Placental epithelial cell (primary cell): ENCODE results near the gene UBE3C. TPM values are rescaled to one million over a fixed set of nuclear protein-coding genes. Genes with fewer than 3 reads are reported as not detected.

Experiments
- small RNA-seq: library from RNA; depleted of rRNA; stranded (forward); fragments of <200 nt; gene quantifications from one replicate; pipeline ENCODE3, GENCODE V24; 2012
- total RNA-seq: library from RNA; depleted of rRNA; stranded (reverse); fragments of >200 nt; gene quantifications from 2 replicates; pipeline ENCODE4 v1.2.3, GENCODE V29; 2012

UBE3C gene
- 59.7 and 84.8 TPM in 2 replicates for total RNA-seq

GRCh38 chr7:157138424-157139110 lies at the start of gene UBE3C:
UBE3C (plus strand) TSS chr7:157138926; CDS start chr7:157139273, 347 bp downstream.

Small RNAs within 50 kb of the gene (small RNA-seq; reads per million reads assigned to genes)
- not detected for gene AC004975.1

Other genes with a start within 250 kb of the UBE3C start
- 20.0 and 40.1 TPM in 2 replicates for gene LMBR1, start 245.7 kb upstream of the UBE3C start, total RNA-seq
- 8.1 and 11.8 TPM in 2 replicates for gene NOM1, start 189.2 kb upstream of the UBE3C start, total RNA-seq
- gene MNX1, start 128.3 kb upstream of the UBE3C start, total RNA-seq = not detected in 2 replicates
- 53.4 and 110 TPM in 2 replicates for gene DNAJB6, start 198.1 kb downstream of the UBE3C start, total RNA-seq